ENCODE data around the gene CIDEB.
"Not testable (repeated sequence)": the region's sequence is repeated elsewhere in the genome, so short reads cannot be mapped to it uniquely, and the experiment has no call there.

The CIDEB gene

DNA sequence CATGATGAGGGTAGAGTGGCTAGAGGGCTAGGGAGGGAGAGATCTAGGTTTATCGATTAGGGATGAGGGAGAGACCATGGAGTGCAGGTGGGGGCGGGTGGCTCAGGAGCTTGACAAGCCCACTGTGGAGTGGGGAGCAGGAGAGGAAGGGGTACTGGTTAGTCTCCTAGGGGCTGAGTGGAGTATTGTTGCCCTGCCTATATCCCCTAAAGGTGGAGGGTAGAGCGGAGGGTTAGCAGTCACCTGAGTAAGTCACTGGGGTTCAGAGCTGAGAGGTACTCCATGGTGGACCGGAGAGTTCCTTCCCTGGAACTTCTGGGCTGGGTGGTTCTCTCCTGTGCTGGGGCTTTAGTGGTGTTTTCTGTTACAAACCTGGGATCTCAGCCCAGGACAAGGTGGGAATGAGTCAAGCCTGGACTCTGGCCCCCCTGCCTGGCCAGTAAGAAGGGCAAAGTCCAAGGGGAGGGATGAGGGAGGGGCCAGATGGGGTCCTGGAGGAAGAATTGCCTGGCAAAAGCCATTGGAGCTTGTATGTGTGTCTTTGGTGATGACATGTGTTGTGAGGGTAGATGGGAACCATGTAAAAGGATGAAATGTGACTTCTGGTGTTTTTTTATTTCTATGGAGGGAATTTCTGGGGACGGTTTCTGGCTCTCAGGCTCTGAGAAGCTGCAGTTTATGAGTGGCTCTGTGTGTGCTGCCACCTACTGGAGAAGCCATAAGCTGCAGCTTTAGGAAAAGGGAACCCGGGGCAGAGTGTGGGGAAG, at the start of gene CIDEB:
TSS of gene CIDEB (minus strand) at position 403 of the 767 bp plus-strand sequence. CDS start at position 284, 119 bp downstream.
- peak; percentile 64 for DNase-seq

- no peak for DNase-seq
Measured at GRCh38 chr14:24356208-24356607, 48.4 kb upstream of the CIDEB start.

DNA sequence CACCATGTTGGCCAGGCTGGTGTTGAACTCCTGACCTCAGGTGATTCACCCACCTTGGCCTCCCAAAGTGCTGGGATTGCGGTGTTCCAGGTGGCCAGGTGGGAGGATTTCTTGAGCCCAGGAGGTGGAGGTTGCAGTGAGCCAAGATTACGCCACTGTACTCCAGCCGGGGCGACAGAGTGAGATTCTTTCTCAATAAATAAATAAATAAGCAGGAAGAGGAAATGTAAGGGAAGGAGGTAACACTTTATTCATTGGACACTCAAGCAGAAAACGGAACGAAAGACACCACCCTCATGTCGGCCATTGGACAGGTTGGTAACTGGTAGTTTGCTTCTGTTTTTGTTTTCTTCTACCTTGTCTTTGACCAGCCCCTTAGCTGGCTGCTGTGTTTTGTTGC, 47.2 kb upstream of the CIDEB start:
- no peak for DNase-seq

DNA sequence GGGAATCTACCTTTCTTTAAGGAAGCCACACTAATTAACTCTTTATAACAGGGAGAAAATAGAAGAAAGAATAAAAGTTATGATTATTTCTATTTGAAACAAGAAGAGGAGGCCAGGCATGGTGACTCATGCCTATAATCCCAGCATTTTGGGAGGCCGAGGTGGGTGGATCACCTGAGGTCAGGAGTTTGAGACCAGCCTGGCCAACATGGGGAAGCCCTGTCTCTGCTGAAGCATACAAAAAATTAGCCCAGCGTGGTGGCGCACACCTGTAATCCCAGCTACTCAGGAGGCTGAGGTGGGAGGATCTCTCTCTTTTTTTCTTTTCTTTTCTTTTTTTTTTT, 46.7 kb upstream of the CIDEB start:
- DNase-seq: not testable (repeated sequence)

DNA sequence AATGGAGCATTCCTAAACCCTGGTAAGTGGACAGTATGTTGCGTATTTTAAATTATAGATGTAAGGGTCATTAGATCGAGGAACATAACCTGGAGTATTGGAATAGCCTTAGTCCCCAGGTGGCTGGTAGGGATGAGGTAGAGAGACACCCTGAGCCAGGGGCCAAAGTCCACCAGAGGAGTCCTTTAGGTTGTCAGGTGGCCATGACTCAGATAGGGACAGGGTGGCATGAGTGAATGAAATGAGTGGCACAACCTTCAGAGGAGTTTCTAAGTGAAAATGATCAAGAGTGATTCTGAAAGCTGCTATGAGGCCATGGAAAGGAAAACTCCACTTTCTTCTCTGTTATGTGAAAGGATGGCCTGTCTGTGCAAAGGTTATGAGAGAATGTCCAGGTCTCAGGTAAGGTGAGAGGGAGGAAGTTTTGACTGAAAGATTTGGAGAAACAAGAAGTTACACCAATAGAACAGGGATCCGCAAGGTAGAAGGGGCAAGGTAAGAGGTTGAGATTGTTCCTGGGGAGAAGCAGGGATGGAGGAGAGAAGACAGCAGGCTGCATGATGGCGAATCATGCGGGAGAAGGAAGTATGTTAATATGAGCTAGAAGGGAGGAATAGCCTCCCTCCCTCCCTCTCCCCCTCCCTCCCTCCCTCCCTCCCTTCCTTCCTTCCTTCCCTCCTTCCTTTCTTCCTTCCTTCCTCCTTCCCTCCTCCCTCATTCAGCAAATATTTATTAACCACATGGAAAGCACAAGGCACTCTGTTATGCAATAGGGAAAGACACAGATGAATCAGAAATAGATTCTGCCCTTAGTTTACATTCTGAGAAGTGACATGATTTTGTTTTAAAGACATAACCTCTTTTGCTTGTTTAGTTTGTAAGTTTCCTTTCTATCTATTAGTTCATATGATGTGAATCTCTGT, 46.0 kb upstream of the CIDEB start:
- DNase-seq: peak; percentile 61

DNA sequence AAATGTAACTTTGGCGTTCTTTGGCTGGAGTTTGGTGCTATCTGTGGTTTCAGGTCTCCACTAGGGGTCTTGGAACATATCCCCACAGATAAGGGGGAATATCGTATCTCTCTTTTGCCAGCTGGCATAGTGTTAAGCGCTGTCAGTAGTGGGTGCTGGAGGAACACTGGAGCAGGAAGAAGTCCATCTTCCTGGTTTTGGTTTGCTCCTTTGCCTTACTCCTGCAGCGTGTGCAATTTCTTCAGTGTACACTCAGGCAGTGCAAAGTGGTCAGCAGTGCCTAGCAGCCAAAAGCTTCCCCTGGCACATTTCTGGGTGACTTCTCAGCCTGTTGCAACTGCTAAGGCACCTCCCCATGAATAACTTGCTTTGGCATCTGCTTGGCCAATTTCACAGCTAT, 43.7 kb upstream of the CIDEB start:
- peak; percentile 45 for DNase-seq

GRCh38 chr14:24349742-24350141, 42.0 kb upstream of the CIDEB start:
- DNase-seq: no peak

DNA sequence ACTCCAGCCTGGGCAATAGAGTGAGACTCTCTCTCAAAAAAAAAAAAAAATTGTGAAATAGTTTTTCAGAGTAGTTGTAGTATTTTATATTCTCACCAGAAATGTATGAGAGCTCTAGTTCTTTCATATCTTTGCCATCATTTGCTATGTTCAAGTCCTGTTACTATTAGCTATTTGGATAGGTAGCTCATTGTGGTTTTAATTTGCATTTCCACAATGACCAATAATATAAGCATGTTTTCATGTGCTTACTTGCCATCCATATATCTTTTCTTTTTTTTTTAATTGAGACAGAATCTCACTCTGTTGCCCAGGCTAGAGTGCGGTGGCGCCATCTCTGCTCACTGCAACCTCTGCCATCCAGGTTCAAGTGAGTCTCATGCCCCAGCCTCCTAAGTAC, 40.4 kb upstream of the CIDEB start:
- DNase-seq: no peak

- no peak for DNase-seq
Measured at GRCh38 chr14:24347134-24347533, 39.4 kb upstream of the CIDEB start.

- DNase-seq: no peak
Measured at GRCh38 chr14:24343795-24344660, 36.3 kb upstream of the CIDEB start.

- DNase-seq: no peak
Measured at GRCh38 chr14:24342889-24343288, 35.1 kb upstream of the CIDEB start.

DNA sequence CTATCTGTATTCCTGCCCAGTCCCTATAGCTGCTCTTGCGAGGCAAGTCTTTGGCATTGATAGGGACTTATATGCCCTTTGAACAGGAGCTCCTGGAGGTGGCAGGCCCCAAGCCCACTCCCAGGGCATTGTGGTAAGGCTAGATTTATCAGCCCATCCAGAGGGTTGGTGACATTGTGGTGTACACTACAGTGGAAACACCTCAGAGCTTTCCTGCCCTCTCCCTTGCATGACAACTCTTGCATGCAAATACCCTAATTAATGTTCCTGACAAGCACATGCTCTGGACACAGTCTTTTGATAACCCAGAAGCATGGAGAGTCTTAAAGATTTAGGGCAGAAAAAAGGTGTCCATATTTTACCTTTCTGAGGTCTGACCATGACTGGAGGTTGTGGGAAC, 32.8 kb upstream of the CIDEB start:
- no peak for DNase-seq

DNA sequence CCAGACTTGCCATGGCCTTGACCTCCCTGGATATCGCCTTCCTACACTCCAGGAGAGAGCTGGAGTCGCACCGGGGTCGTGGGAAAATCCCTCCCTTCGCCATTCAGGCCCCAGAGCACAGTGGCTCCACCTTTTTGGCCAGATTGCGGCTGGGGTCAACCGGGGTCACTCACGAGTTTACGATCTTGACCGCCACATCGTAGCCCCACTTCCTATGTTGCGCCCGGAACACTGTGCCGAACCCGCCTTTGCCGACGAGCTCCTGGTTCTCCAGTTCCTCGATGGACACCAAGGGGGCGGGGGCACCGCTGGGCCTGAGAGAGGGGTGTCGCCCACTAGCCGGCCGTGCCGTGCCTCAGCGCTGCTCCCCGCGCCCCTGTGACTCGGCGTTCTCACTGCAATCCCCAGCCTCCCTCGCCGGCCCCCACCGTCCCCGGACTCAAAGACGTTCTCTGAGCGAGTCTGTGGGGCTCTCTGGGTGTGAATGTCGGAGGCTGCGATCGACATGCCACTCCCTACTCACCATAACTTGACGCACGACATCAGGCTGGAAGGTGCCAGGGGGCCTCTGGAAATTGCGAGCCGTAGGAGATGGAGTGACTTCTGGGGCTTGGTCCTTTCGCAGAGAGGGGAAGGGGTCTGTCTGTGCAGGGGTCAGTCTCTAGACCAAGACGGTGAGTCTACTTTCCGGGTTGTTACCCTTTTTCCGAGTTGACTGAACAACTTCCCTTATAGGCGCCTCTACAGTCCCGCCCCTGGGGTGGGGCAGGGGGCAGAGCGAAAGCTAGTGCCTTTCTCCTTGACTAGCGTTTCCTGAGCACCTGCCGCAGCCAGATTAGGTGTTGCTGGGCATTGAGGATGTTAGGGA, 31.7 kb upstream of the CIDEB start, which contains the start of gene RIPK3:
TSS of gene RIPK3 (minus strand) at position 708 of the 868 bp plus-strand sequence. CDS start at position 543, 165 bp downstream.
- DNase-seq: no peak

- no peak for DNase-seq
Measured at GRCh38 chr14:24338843-24339242, 31.1 kb upstream of the CIDEB start.

GRCh38 chr14:24337824-24338175, 30.0 kb upstream of the CIDEB start:
- no peak for DNase-seq

DNA sequence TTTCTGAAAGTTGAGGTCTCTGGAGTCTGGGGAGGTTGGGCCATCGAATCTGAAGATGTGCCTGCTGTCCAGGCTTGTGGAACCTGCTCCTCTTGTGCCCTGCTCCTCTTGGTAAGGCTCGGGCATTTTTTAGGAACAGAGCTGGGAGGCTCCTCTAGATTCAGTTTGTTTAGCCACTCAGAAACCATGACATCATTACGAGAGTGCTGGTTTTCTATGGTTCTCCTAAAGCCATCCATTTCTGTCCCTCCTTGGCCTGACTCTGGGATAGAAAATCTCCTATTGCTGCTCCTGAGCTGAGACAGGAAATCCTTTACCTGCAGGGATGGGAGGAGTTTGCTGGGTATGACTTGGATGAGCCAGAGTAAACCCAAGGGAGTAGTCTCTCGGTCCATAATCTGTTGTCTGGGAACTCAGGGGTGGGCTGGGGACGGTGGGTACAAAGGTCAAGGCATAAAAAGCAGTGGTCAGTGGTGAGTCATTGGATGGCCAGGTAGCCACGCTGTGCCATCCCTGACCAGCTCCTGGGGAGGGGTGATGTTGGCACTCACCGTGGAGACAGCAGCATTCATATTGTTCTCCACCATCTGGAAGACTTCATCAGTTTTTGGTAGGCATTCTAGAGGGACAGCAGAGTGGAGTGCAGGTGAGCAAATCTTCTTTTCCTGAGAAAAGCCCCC, 29.5 kb upstream of the CIDEB start:
- no peak for DNase-seq

GRCh38 chr14:24335461-24336171, 27.8 kb upstream of the CIDEB start:
- DNase-seq: peak; percentile 49

- peak; percentile 25 for DNase-seq
Measured at GRCh38 chr14:24334431-24335291, 26.9 kb upstream of the CIDEB start, which contains the start of gene ADCY4. TSS of gene ADCY4 (minus strand) at chr14:24335071. CDS start at chr14:24334652, 419 bp downstream.

GRCh38 chr14:24332268-24332993, 24.7 kb upstream of the CIDEB start:
- DNase-seq: peak; percentile 63
